K562 (cell line): ENCODE results near the gene NRF1. TPM values are rescaled to one million over a fixed set of nuclear protein-coding genes. Genes with fewer than 3 reads are reported as not detected.

Experiments
- FOXA1 ChIP-seq: fragments of 450-650 bp; IDR thresholded peaks from 2 replicates; pipeline ENCODE4 v1.6.1; 2016; ENCODE audit warnings: mild to moderate bottlenecking, borderline replicate concordance
- KLF16 ChIP-seq: IDR thresholded peaks from 2 replicates; pipeline ENCODE4 v1.6.1; 2016; ENCODE audit warnings: antibody characterized with exemption
- SIN3B ChIP-seq: fragments of 450-650 bp; IDR thresholded peaks from 2 replicates; pipeline ENCODE4 v1.6.1; 2017; ENCODE audit warnings: low read depth, mild to moderate bottlenecking, moderate library complexity
- SRSF3 ChIP-seq: fragments of 200-400 bp; formaldehyde crosslinking; IDR thresholded peaks from 2 replicates; pipeline ENCODE4 v1.6.1; 2016; ENCODE audit warnings: mild to moderate bottlenecking, low read length, moderate library complexity; ENCODE audit not compliant: insufficient read depth
- ZBTB40 ChIP-seq, 2 experiments: fragments of 450-650 bp in 1 of 2; sonication (generic) in 1 of 2; formaldehyde crosslinking in 1 of 2; IDR thresholded peaks; 2 replicates each; pipeline versions ENCODE4 v1.7.1 to v1.9.0; 2016 to 2022; ENCODE audit warnings: inconsistent platforms in 1 of 2, mild to moderate bottlenecking in 1 of 2, missing genetic modification reagents in 1 of 2
- ZNF398 ChIP-seq: fragments of 250-450 bp; sonication (Bioruptor Pico); IDR thresholded peaks from 2 replicates; pipeline ENCODE4 v1.8.0; 2021; ENCODE audit warnings: moderate library complexity, mild to moderate bottlenecking, inconsistent platforms
- ZNF407 ChIP-seq: fragments of 450-650 bp; IDR thresholded peaks from 2 replicates; pipeline ENCODE4 v1.6.1; 2016; ENCODE audit warnings: low read depth
- polyA plus RNA-seq, 8 experiments: library from polyadenylated mRNA; depleted of rRNA in 4 of 8; stranded (reverse) in 5 of 8; unstranded in 3 of 8; fragments of >200 nt; fragmentation: Nextera tagmentation in 2 of 8; fragmentation: Illumina TruSeq in 1 of 8; extraction: Ambion mirVana in 2 of 8; extraction: Trizol in 1 of 8; gene quantifications; 2 replicates each; pipeline versions ENCODE4 v1.2.1 to v1.2.3, GENCODE V29; 2011 to 2014; ENCODE audit warnings: inconsistent platforms in 1 of 8, missing spikeins in 1 of 8
- total RNA-seq, 7 experiments: library from RNA; depleted of rRNA in 6 of 7; stranded (reverse); fragments of >200 nt in 6 of 7; fragmentation: Illumina TruSeq in 2 of 7; extraction: Trizol in 2 of 7; gene quantifications; 2 replicates each; pipeline versions ENCODE4 v1.2.1 to v1.2.3, GENCODE V29; 2011 to 2021; ENCODE audit warnings: low replicate concordance in 1 of 7

Gene NRF1
- total and polyA plus RNA-seq, 9 of the 15 experiments (the other 6 are each of a cell fraction or from before 2014, with no cell fraction given) = 8.6 to 28.8 (median 20.3) TPM

- TF ChIP-seq ZBTB40 (IDR thresholded peaks at IDR 0.05) = no peak; the same call in 1 of the 2 replicates
- TF ChIP-seq ZBTB40 (CRISPR knock-in tag; IDR thresholded peaks at IDR 0.05) = no peak
- no peak for TF ChIP-seq KLF16
- TF ChIP-seq ZNF398 (CRISPR knock-in tag) = no peak
- no peak for TF ChIP-seq FOXA1
- TF ChIP-seq ZNF407 = 0 out of 2 replicates have a peak, but pooled peaks have one; percentile 40
- no peak for TF ChIP-seq SIN3B
- 0 out of 2 replicates have a peak, but pooled peaks have one; percentile 29 for TF ChIP-seq SRSF3
These were observed 168.2 kb downstream of the NRF1 start (continued) for GRCh38 chr7:129779602-129780256.
